Spleen (tissue), 11 donors: Measurements from ENCODE around the gene HOXB9. TPM values are rescaled to one million over a fixed set of nuclear protein-coding genes. Genes with fewer than 3 reads are reported as not detected.

ENCODE experiments used
- DNase-seq: peaks from one replicate; pipeline ENCODE4 v3.0.0-alpha.2; 2020
- H3K27ac ChIP-seq, 8 donors: fragments of 200-600 bp; sonication (generic) in 7 of 8; 1 replicate in 4 of 8; 2 replicates in 4 of 8; pipeline versions ENCODE4 v1.5.0 to v1.8.0; 2016 to 2021; ENCODE audit warnings: inconsistent platforms in 4 of 8, mild to moderate bottlenecking in 4 of 8, moderate library complexity in 1 of 8
- H3K27me3 ChIP-seq, 7 donors: fragments of 200-600 bp; sonication (generic) in 6 of 7; replicated peaks in 1 of 7; 1 replicate in 4 of 7; 2 replicates in 3 of 7; pipeline versions ENCODE4 v1.5.0 to v1.8.0; 2016 to 2021; ENCODE audit warnings: inconsistent platforms in 3 of 7, mild to moderate bottlenecking in 1 of 7
- H3K36me3 ChIP-seq, 6 donors: fragments of 200-600 bp; sonication (generic) in 5 of 6; 1 replicate in 4 of 6; 2 replicates in 2 of 6; pipeline versions ENCODE4 v1.5.0 to v1.8.0; 2016 to 2021; ENCODE audit warnings: inconsistent platforms in 2 of 6
- H3K4me1 ChIP-seq, 6 donors: fragments of 200-600 bp; sonication (generic) in 5 of 6; 1 replicate in 3 of 6; 2 replicates in 3 of 6; pipeline versions ENCODE4 v1.5.0 to v1.8.0; 2016 to 2021; ENCODE audit warnings: inconsistent platforms in 3 of 6
- H3K4me3 ChIP-seq, 8 donors: fragments of 200-600 bp; sonication (generic) in 7 of 8; 1 replicate in 4 of 8; 2 replicates in 4 of 8; pipeline versions ENCODE4 v1.5.0 to v1.8.0; 2016 to 2021; ENCODE audit warnings: inconsistent platforms in 4 of 8, mild to moderate bottlenecking in 4 of 8, moderate library complexity in 2 of 8
- H3K9me3 ChIP-seq, 8 donors: fragments of 200-600 bp; sonication (generic) in 7 of 8; 1 replicate in 4 of 8; 2 replicates in 4 of 8; pipeline versions ENCODE4 v1.5.0 to v1.8.0; 2016 to 2021; ENCODE audit warnings: inconsistent platforms in 4 of 8
- CTCF ChIP-seq, 11 experiments: fragments of 200-600 bp in 7 of 11; fragments of 450-650 bp in 4 of 11; sonication (generic) in 4 of 11; IDR thresholded peaks in 8 of 11; conservative IDR thresholded peaks in 3 of 11; 1 replicate in 7 of 11; 2 replicates in 4 of 11; pipeline versions ENCODE4 v1.4.0 to v1.8.0; 2016 to 2021; ENCODE audit warnings: antibody characterized with exemption in 11 of 11, inconsistent platforms in 4 of 11, mild to moderate bottlenecking in 1 of 11
- POLR2A ChIP-seq, 3 donors: fragments of 450-650 bp; IDR thresholded peaks; one replicate each; pipeline ENCODE4 v1.5.1; 2017; ENCODE audit warnings: antibody characterized with exemption in 3 of 3, mild to moderate bottlenecking in 1 of 3
- POLR2AphosphoS5 ChIP-seq, 3 donors: sonication (generic); formaldehyde crosslinking; IDR thresholded peaks; one replicate each; pipeline ENCODE4 v1.5.1; 2017; ENCODE audit warnings: antibody characterized with exemption in 3 of 3
- WGBS, 5 donors: extraction: QIAGEN DNeasy Blood & Tissue Kit in 3 of 5; methylation state at CpG; one replicate each; pipeline versions ENCODE4 v1.1.5 to v1.1.7; 2013 to 2018; 5-methylcytosine and 5-hydroxymethylcytosine counted together
- intact Hi-C: fragments of 100-400 bp; cut with DNase I; formaldehyde crosslinking; loops from one replicate; pipeline ENCODE4 v1.15.0; 2023; ENCODE audit warnings: low total_unique reads
- polyA plus RNA-seq, 3 donors: library from polyadenylated mRNA; stranded (reverse); fragments of 200-250 nt; gene quantifications; one replicate each; pipeline ENCODE4 v1.2.1, GENCODE V29; 2013
- total RNA-seq, 7 donors: library from RNA; depleted of rRNA in 3 of 7; stranded (reverse); fragments of >200 nt in 3 of 7; fragmentation: NEBNext Ultra II Directional in 4 of 7; extraction: Animal tissue kit (Norgen Biotek cat#: 25700) in 4 of 7; gene quantifications; one replicate each; pipeline versions ENCODE4 v1.1.0 to v1.2.1, GENCODE V29; 2016 to 2021
- donor health status: healthy with polysubstance abuse.
- donor health status: DM: no; HTN: no; CAD: no; lungs with moderate emphysema.
- donor health status: DM: no; HTN: no; CAD: no.
- donor health status: Bipolar disorder and iron deficiency.
- donor health status: healthy.
- donor health status: DM: no; HTN: no; CAD: no.
- donor health status: DM: yes; HTN: yes; CAD: no.

The HOXB9 gene
- total and polyA plus RNA-seq, 10 donors, result 0.10 to 0.50 (median 0.42) TPM; not detected in 5

- Histone ChIP-seq H3K27ac (peak within 1 kb of the TSS in 4 of 8 donors; percentile 32 to 60 (median 55)), H3K27me3 (peaks cover 0 to 100% (median 71%) of the 10 kb centered on the region in 7 donors), H3K36me3 (no peaks in the 10 kb centered on the region), H3K9me3 (no peaks in the 10 kb centered on the region), H3K4me1 (peaks cover 7 to 41% (median 15%) of the 10 kb centered on the region in 6 donors), H3K4me3 (peak within 1 kb of the TSS in 5 of 8 donors; percentile 19 to 62 (median 26))
- intact Hi-C loops, result no loop called here
- no peak for DNase-seq
- 39 to 47% (median 43%) methylated on average over 16 of the region's 16 CpGs for WGBS, 5 donors
- TF ChIP-seq POLR2AphosphoS5 (IDR thresholded peaks at IDR 0.05) (no peak), POLR2A (IDR thresholded peaks at IDR 0.05) (no peak), CTCF (IDR thresholded peaks at IDR 0.05 in 8 of 11, conservative IDR thresholded peaks at IDR 0.05 in 3 of 11) (no peak)
Observed at GRCh38 chr17:48604770-48605329, 21.3 kb downstream of the HOXB9 start, which contains the start of gene HOXB6. Gene HOXB6, minus strand, starts transcription at chr17:48604986. Its CDS starts 6,836 bp downstream, at chr17:48598150.

GRCh38 chr17:48603959-48604769 is 22.0 kb downstream of the HOXB9 start:
- Histone ChIP-seq H3K9me3 (no peaks in the 10 kb centered on the region), H3K36me3 (no peaks in the 10 kb centered on the region), H3K4me1 (peaks cover 7 to 35% (median 12%) of the 10 kb centered on the region in 6 donors), H3K27me3 (peaks cover 0 to 100% (median 75%) of the 10 kb centered on the region in 7 donors), H3K27ac (peak overlapping the region in 4 of 8 donors; percentile 32 to 60 (median 55)), H3K4me3 (peak overlapping the region in 5 of 8 donors; percentile 19 to 62 (median 26))
- 23 to 45% (median 30%) methylated on average over 21 of the region's 21 CpGs for WGBS, 5 donors
- intact Hi-C loops, result no loop called here
- TF ChIP-seq POLR2A (IDR thresholded peaks at IDR 0.05) (no peak), POLR2AphosphoS5 (IDR thresholded peaks at IDR 0.05) (peak in 2 of 3 donors; percentile 15 to 55), CTCF (IDR thresholded peaks at IDR 0.05 in 8 of 11, conservative IDR thresholded peaks at IDR 0.05 in 3 of 11) (no peak)
- peak; percentile 45 for DNase-seq

- Histone ChIP-seq H3K9me3 (no peaks in the 10 kb centered on the region), H3K4me1 (peaks cover 16 to 57% (median 31%) of the 10 kb centered on the region in 6 donors), H3K27ac (no peak overlapping the region), H3K27me3 (peaks cover 2 to 100% (median 88%) of the 10 kb centered on the region in 7 donors), H3K4me3 (peak overlapping the region in 1 of 8 donors; percentile 62), H3K36me3 (no peaks in the 10 kb centered on the region)
- intact Hi-C loops, result no loop called here
- no peak for DNase-seq
- WGBS, 5 donors, result 45 to 52% (median 48%) methylated on average over 35 of the region's 35 CpGs
- no peak for TF ChIP-seq CTCF (IDR thresholded peaks at IDR 0.05 in 8 of 11, conservative IDR thresholded peaks at IDR 0.05 in 3 of 11)
- no peak for TF ChIP-seq POLR2AphosphoS5 (IDR thresholded peaks at IDR 0.05)
- TF ChIP-seq POLR2A (IDR thresholded peaks at IDR 0.05), result no peak
Observed at GRCh38 chr17:48601539-48602425, 24.4 kb downstream of the HOXB9 start.
